ENCODE data around the gene GPRIN1. TPM values are rescaled to one million over a fixed set of nuclear protein-coding genes. Genes with fewer than 3 reads are reported as not detected.

GPRIN1 gene
- total RNA-seq, 4 donors from 2014 or later = 0.37 to 1.9 (median 0.90) TPM

GRCh38 chr5:176590035-176590717, 19.8 kb downstream of the GPRIN1 start:
- ATAC-seq (ENCODE audit: low FRiP score) (no peak), DNase-seq (ENCODE audit: low spot score) (no peak)
- TF ChIP-seq CTCF (IDR thresholded peaks at IDR 0.05) = no peak

GRCh38 chr5:176589039-176589769, 20.8 kb downstream of the GPRIN1 start:
- no peak for ATAC-seq (ENCODE audit: low FRiP score)
- no peak for TF ChIP-seq CTCF (IDR thresholded peaks at IDR 0.05)
- DNase-seq (ENCODE audit: low spot score) = no peak

GRCh38 chr5:176588297-176588696, 21.7 kb downstream of the GPRIN1 start:
- ATAC-seq (ENCODE audit: low FRiP score) = no peak
- no peak for TF ChIP-seq CTCF (IDR thresholded peaks at IDR 0.05)

GRCh38 chr5:176587398-176587797, 22.6 kb downstream of the GPRIN1 start:
- no peak for TF ChIP-seq CTCF (IDR thresholded peaks at IDR 0.05)
- DNase-seq (ENCODE audit: low spot score) (no peak), ATAC-seq (ENCODE audit: low FRiP score) (no peak)

More at GRCh38 chr5:176588297-176588696, 21.7 kb downstream of the GPRIN1 start:
- no peak for DNase-seq (ENCODE audit: low spot score)

- no peak for TF ChIP-seq CTCF (IDR thresholded peaks at IDR 0.05)
Observed at GRCh38 chr5:176583076-176583475, 26.9 kb downstream of the GPRIN1 start.

GRCh38 chr5:176581361-176581760, 28.6 kb downstream of the GPRIN1 start:
- ATAC-seq (ENCODE audit: low FRiP score) = no peak
- no peak for TF ChIP-seq CTCF (IDR thresholded peaks at IDR 0.05)
- DNase-seq (ENCODE audit: low spot score) = no peak

More at GRCh38 chr5:176583076-176583475, 26.9 kb downstream of the GPRIN1 start:
- DNase-seq (ENCODE audit: low spot score) (no peak), ATAC-seq (ENCODE audit: low FRiP score) (no peak)

GRCh38 chr5:176579323-176579722, 30.6 kb downstream of the GPRIN1 start:
- DNase-seq (ENCODE audit: low spot score) (no peak), ATAC-seq (ENCODE audit: low FRiP score) (no peak)
- no peak for TF ChIP-seq CTCF (IDR thresholded peaks at IDR 0.05)
